Astrocyte of the spinal cord (primary cell): ENCODE results near the gene LRRC4B.
"Not testable (repeated sequence)": the region's sequence is repeated elsewhere in the genome, so short reads cannot be mapped to it uniquely, and the experiment has no call there.

ENCODE experiments used
- DNase-seq: peaks from one replicate; pipeline ENCODE4 v3.0.0; 2011; ENCODE audit warnings: low read depth, low spot score
- H3K4me3 ChIP-seq: 2 replicates; pipeline ENCODE4 v1.5.1; 2011; ENCODE audit warnings: low read depth, mild to moderate bottlenecking, low read length, moderate library complexity
- CTCF ChIP-seq: IDR thresholded peaks from 2 replicates; pipeline ENCODE4 v1.5.1; 2012; ENCODE audit warnings: low read depth, mild to moderate bottlenecking, low read length, inconsistent platforms
- in situ Hi-C: cut with HindIII; loops from 2 replicates; pipeline ENCODE4 v1.10.0; 2017; ENCODE audit warnings: low sequenced_read_pairs

Gene LRRC4B

GRCh38 chr19:50580970-50581634 lies 12.9 kb upstream of the LRRC4B start:
- DNase-seq = no peak
- in situ Hi-C loops = no loop called here
- TF ChIP-seq CTCF = no peak
- no peak overlapping the region for H3K4me3 ChIP-seq

DNA sequence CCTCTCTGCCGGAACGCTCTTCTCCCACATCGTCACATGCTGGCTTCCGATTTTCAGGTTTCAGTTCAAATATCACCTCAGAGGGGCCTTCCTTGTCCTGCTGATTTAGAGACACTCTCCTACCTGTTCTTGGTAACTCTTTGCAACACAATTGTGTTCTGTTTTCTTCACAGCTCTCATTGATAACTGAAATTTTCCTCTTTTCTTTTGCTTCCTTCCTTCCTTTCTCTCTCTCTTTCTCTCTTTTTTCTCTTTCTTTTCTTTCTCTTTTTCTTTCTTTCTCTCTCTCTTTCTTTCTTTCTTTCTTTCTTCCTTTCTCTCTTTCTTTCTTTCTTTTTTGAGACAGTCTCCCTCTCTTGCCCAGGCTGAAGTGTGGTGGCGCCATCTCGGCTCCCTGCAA lies 12.0 kb upstream of the LRRC4B start:
- in situ Hi-C loops = no loop called here
- DNase-seq = no peak
- no peak overlapping the region for H3K4me3 ChIP-seq
- no peak for TF ChIP-seq CTCF

- in situ Hi-C loops, DNase-seq, H3K4me3 ChIP-seq: not testable (repeated sequence)
Observed at GRCh38 chr19:50576769-50577168, 8.5 kb upstream of the LRRC4B start.

- H3K4me3 ChIP-seq = no peak overlapping the region
- in situ Hi-C loops = no loop called here
- TF ChIP-seq CTCF = no peak
- no peak for DNase-seq
Observed at GRCh38 chr19:50573741-50574461, 5.7 kb upstream of the LRRC4B start.

- no peak for TF ChIP-seq CTCF
- H3K4me3 ChIP-seq = no peak overlapping the region
- no peak for DNase-seq
- in situ Hi-C loops = no loop called here
Observed at GRCh38 chr19:50570997-50571396, 2.8 kb upstream of the LRRC4B start.

DNA sequence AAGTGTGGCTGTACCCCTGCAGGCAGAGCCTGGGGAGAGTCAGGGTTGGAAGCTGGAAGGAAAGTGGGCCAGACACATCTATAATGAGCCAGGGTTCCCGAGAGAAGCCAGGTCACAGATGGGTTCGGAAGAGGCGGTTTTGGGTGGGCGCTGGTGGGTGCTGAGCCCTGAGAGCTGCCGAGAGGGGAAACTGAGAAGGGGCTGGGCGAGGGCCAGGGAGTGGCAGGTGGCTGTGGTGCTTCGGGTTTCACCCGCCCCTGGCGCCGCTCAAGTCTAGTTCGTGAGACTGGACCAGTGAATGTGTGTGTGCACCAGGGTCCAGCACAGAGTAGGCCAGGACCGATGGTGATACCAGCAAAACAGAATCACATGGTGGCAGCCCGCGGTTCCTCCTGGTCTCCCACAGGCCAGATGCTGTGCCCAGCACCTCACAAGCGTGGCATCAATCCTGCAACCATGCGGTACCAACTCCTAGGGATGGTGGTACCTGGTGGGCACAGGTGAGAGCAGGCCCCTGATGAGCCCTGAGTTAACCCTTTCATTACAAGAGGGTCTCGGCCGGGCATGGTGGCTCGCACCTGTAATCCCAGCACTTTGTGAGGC lies 1.8 kb upstream of the LRRC4B start:
- no peak for TF ChIP-seq CTCF
- no peak for DNase-seq
- in situ Hi-C loops = no loop called here

More for the DNA sequence above, 1.8 kb upstream of the LRRC4B start:
- no peak overlapping the region for H3K4me3 ChIP-seq
